K562 (cell line): Measurements from ENCODE around the gene PPP1R12C. TPM values are rescaled to one million over a fixed set of nuclear protein-coding genes. Genes with fewer than 3 reads are reported as not detected.

ENCODE experiments used
- CAMTA2 ChIP-seq: fragments of 250-450 bp; sonication (Bioruptor Pico); conservative IDR thresholded peaks from 2 replicates; pipeline ENCODE4 v1.5.1; 2022
- CHD2 ChIP-seq: IDR thresholded peaks from 2 replicates; pipeline ENCODE4 v1.6.1; 2011; ENCODE audit warnings: low read depth, low read length
- CUX1 ChIP-seq: fragments of 200-800 bp; sonication (Bioruptor generic); IDR thresholded peaks from 2 replicates; pipeline ENCODE4 v1.6.1; 2016; ENCODE audit warnings: missing genetic modification characterization, missing compliant biosample characterization
- E2F4 ChIP-seq: sonication (generic); formaldehyde crosslinking; IDR thresholded peaks from 2 replicates; pipeline ENCODE4 v1.8.0; 2022; ENCODE audit warnings: mild to moderate bottlenecking, low read depth, missing genetic modification reagents
- HDAC1 ChIP-seq, 2 experiments: fragments of 450-650 bp; IDR thresholded peaks; 2 replicates each; pipeline ENCODE4 v1.6.1; 2016 to 2017; ENCODE audit warnings: inconsistent platforms in 1 of 2, mild to moderate bottlenecking in 1 of 2, moderate library complexity in 1 of 2
- MEIS2 ChIP-seq: fragments of 450-650 bp; IDR thresholded peaks from 2 replicates; pipeline ENCODE4 v1.6.1; 2014; ENCODE audit warnings: mild to moderate bottlenecking; ENCODE audit not compliant: partially characterized antibody
- MITF ChIP-seq: IDR thresholded peaks from 2 replicates; pipeline ENCODE4 v1.6.1; 2014; ENCODE audit warnings: antibody characterized with exemption
- MYC ChIP-seq, 2 experiments: fragments of 250-450 bp in 1 of 2; sonication (Bioruptor Pico) in 1 of 2; IDR thresholded peaks; 2 replicates each; pipeline versions ENCODE4 v1.5.1 to v1.6.1; 2012 to 2021; ENCODE audit warnings: low read depth in 2 of 2, borderline replicate concordance in 1 of 2, improper control_type of control experiment in 1 of 2, low read length in 1 of 2, mild to moderate bottlenecking in 1 of 2, moderate library complexity in 1 of 2
- NR4A1 ChIP-seq, 2 experiments: fragments of 250-450 bp in 1 of 2; fragments of 450-650 bp in 1 of 2; sonication (Bioruptor Pico) in 1 of 2; IDR thresholded peaks; 2 replicates each; pipeline versions ENCODE4 v1.4.0 to v1.6.1; 2016 to 2020; ENCODE audit warnings: mild to moderate bottlenecking in 2 of 2, missing compliant biosample characterization in 1 of 2, missing genetic modification characterization in 1 of 2, moderate library complexity in 1 of 2
- SMAD3 ChIP-seq: fragments of 450-650 bp; formaldehyde crosslinking; conservative IDR thresholded peaks from 2 replicates; pipeline ENCODE4 v1.4.0; 2020; ENCODE audit warnings: mild to moderate bottlenecking
- TAF7 ChIP-seq: fragments of 450-650 bp; IDR thresholded peaks from 2 replicates; pipeline ENCODE4 v1.6.1; 2016; ENCODE audit warnings: missing genetic modification characterization, missing compliant biosample characterization
- TAL1 ChIP-seq: fragments of 450-650 bp; IDR thresholded peaks from 2 replicates; pipeline ENCODE4 v1.6.1; 2016; ENCODE audit warnings: mild to moderate bottlenecking
- ZFPM2 ChIP-seq: fragments of 250-450 bp; sonication (Bioruptor Pico); IDR thresholded peaks from 2 replicates; pipeline ENCODE4 v1.5.1; 2022; ENCODE audit warnings: mild to moderate bottlenecking
- ZNF124 ChIP-seq: sonication (generic); formaldehyde crosslinking; IDR thresholded peaks from 2 replicates; pipeline ENCODE4 v1.8.1; 2022; ENCODE audit warnings: missing genetic modification reagents
- ZNF165 ChIP-seq: fragments of 250-450 bp; sonication (Bioruptor Pico); IDR thresholded peaks from 2 replicates; pipeline ENCODE4 v1.4.0; 2020; ENCODE audit warnings: borderline replicate concordance
- ZNF445 ChIP-seq: fragments of 250-450 bp; sonication (Bioruptor Pico); IDR thresholded peaks from 2 replicates; pipeline ENCODE4 v1.4.0; 2020; ENCODE audit warnings: low read depth, mild to moderate bottlenecking, moderate library complexity
- ZNF764 ChIP-seq: fragments of 250-450 bp; sonication (Bioruptor Pico); IDR thresholded peaks from 2 replicates; pipeline ENCODE4 v1.4.0; 2020; ENCODE audit warnings: low read depth, mild to moderate bottlenecking, moderate library complexity
- polyA plus RNA-seq, 8 experiments: library from polyadenylated mRNA; depleted of rRNA in 4 of 8; stranded (reverse) in 5 of 8; unstranded in 3 of 8; fragments of >200 nt; fragmentation: Nextera tagmentation in 2 of 8; fragmentation: Illumina TruSeq in 1 of 8; extraction: Ambion mirVana in 2 of 8; extraction: Trizol in 1 of 8; gene quantifications; 2 replicates each; pipeline versions ENCODE4 v1.2.1 to v1.2.3, GENCODE V29; 2011 to 2014; ENCODE audit warnings: inconsistent platforms in 1 of 8, missing spikeins in 1 of 8
- total RNA-seq, 7 experiments: library from RNA; depleted of rRNA in 6 of 7; stranded (reverse); fragments of >200 nt in 6 of 7; fragmentation: Illumina TruSeq in 2 of 7; extraction: Trizol in 2 of 7; gene quantifications; 2 replicates each; pipeline versions ENCODE4 v1.2.1 to v1.2.3, GENCODE V29; 2011 to 2021; ENCODE audit warnings: low replicate concordance in 1 of 7
- TF ChIP-seq, protein P1 (sequence below): sonication (generic); formaldehyde crosslinking; IDR thresholded peaks from 2 replicates; pipeline ENCODE4 v1.8.0; 2022; ENCODE audit warnings: missing genetic modification reagents, mild to moderate bottlenecking, borderline replicate concordance

The PPP1R12C gene
- total and polyA plus RNA-seq, 9 of the 15 experiments (the other 6 are each of a cell fraction or from before 2014, with no cell fraction given): 1.8 to 136 (median 33.7) TPM

GRCh38 chr19:55158848-55159749, 41.7 kb upstream of the PPP1R12C start (continued):
- TF ChIP-seq ZNF764 (CRISPR knock-in tag) (no peak), E2F4 (CRISPR knock-in tag) (no peak), MEIS2 (no peak), CUX1 (CRISPR knock-in tag) (no peak), MYC (IDR thresholded peaks at IDR 0.05; ENCODE audit: low read depth, low read length) (peak; percentile 38), MYC (CRISPR knock-in tag; IDR thresholded peaks at IDR 0.05; ENCODE audit: borderline replicate concordance, low read depth) (no peak; the same call in 1 of the 2 replicates), CHD2 (no peak), ZNF165 (no peak), SMAD3 (no peak), ZFPM2 (no peak), HDAC1 (IDR thresholded peaks at IDR 0.05) (no peak), ZNF445 (no peak), CAMTA2 (CRISPR knock-in tag) (no peak), ZNF124 (CRISPR knock-in tag) (no peak), MITF (no peak), TAL1 (peak; percentile 82), TAF7 (no peak), NR4A1 (CRISPR knock-in tag; IDR thresholded peaks at IDR 0.05) (no peak), NR4A1 (tag; IDR thresholded peaks at IDR 0.05) (peak; percentile 42; the same call in 1 of the 2 replicates)
- TF ChIP-seq, protein P1, sequence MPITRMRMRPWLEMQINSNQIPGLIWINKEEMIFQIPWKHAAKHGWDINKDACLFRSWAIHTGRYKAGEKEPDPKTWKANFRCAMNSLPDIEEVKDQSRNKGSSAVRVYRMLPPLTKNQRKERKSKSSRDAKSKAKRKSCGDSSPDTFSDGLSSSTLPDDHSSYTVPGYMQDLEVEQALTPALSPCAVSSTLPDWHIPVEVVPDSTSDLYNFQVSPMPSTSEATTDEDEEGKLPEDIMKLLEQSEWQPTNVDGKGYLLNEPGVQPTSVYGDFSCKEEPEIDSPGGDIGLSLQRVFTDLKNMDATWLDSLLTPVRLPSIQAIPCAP (CRISPR knock-in tag): no peak
